ENCODE data around the gene MAK. TPM values are rescaled to one million over a fixed set of nuclear protein-coding genes. Genes with fewer than 3 reads are reported as not detected.

Gene MAK
- total and polyA plus RNA-seq, 2 experiments from 2014 or later, result 0.35 to 1.6 TPM

- TF ChIP-seq ZNF462 (CRISPR knock-in tag; IDR thresholded peaks at IDR 0.05) (no peak), ZNF331 (CRISPR knock-in tag; IDR thresholded peaks at IDR 0.05; ENCODE audit: low read depth) (no peak), CTCF (conservative IDR thresholded peaks at IDR 0.05; ENCODE audit: low read depth in 2 of 2) (no peak), ZNF114 (CRISPR knock-in tag; IDR thresholded peaks at IDR 0.05) (no peak), NANOG (IDR thresholded peaks at IDR 0.05; ENCODE audit: borderline replicate concordance) (no peak)
Measured at GRCh38 chr6:10713962-10714361, 124.4 kb downstream of the MAK start (continued).

Small RNA genes lying within 50 kb of the gene (small RNA-seq; reads per million reads assigned to genes)
- not detected for gene RNA5SP203 (ENCODE audit: low replicate concordance)

Other genes with a start within 250 kb of the MAK start
- 0.47 TPM in 1 of 2 replicates, not detected in the other for gene C6orf52, start 143.9 kb downstream of the MAK start, total RNA-seq (2014; rRNA removed; shearing (Covaris generic))
- 3.8 and 4.4 TPM in 2 replicates for gene C6orf52, start 143.9 kb downstream of the MAK start, polyA plus RNA-seq (2016; fragmentation: Nextera tagmentation; extraction: Ambion mirVana)
- 45.5 and 47.4 TPM in 2 replicates for gene PAK1IP1, start 143.6 kb downstream of the MAK start, total RNA-seq (2014; rRNA removed; shearing (Covaris generic))
- gene PAK1IP1, start 143.6 kb downstream of the MAK start, polyA plus RNA-seq (2016; fragmentation: Nextera tagmentation; extraction: Ambion mirVana), result 82.1 and 93.2 TPM in 2 replicates
- gene TMEM14C, start 115.5 kb downstream of the MAK start, total RNA-seq (2014; rRNA removed; shearing (Covaris generic)), result 123 and 131 TPM in 2 replicates
- gene TMEM14C, start 115.5 kb downstream of the MAK start, polyA plus RNA-seq (2016; fragmentation: Nextera tagmentation; extraction: Ambion mirVana), result 232 and 241 TPM in 2 replicates
- gene TMEM14B, start 90.7 kb downstream of the MAK start, total RNA-seq (2014; rRNA removed; shearing (Covaris generic)), result 104 and 111 TPM in 2 replicates
- gene TMEM14B, start 90.7 kb downstream of the MAK start, polyA plus RNA-seq (2016; fragmentation: Nextera tagmentation; extraction: Ambion mirVana), result 210 TPM in 2 replicates
- 0.66 TPM in 1 of 2 replicates, not detected in the other for gene GCM2, start 43.5 kb upstream of the MAK start, total RNA-seq (2014; rRNA removed; shearing (Covaris generic))
- 0.35 TPM in 1 of 2 replicates, not detected in the other for gene GCM2, start 43.5 kb upstream of the MAK start, polyA plus RNA-seq (2016; fragmentation: Nextera tagmentation; extraction: Ambion mirVana)
- 4.9 and 11.0 TPM in 2 replicates for gene SYCP2L, start 48.5 kb upstream of the MAK start, total RNA-seq (2014; rRNA removed; shearing (Covaris generic))
- 8.5 and 10.5 TPM in 2 replicates for gene SYCP2L, start 48.5 kb upstream of the MAK start, polyA plus RNA-seq (2016; fragmentation: Nextera tagmentation; extraction: Ambion mirVana)
- gene ELOVL2, start 205.8 kb upstream of the MAK start, total RNA-seq (2014; rRNA removed; shearing (Covaris generic)), result 1.6 and 1.7 TPM in 2 replicates
- 1.2 TPM in 2 replicates for gene ELOVL2, start 205.8 kb upstream of the MAK start, polyA plus RNA-seq (2016; fragmentation: Nextera tagmentation; extraction: Ambion mirVana)